ENCODE results near the gene WASF2. TPM values are rescaled to one million over a fixed set of nuclear protein-coding genes. Genes with fewer than 3 reads are reported as not detected.

Gene WASF2
- total and polyA plus RNA-seq, 11 donors = 14.2 to 103 (median 47.9) TPM

- TF ChIP-seq POLR2A (IDR thresholded peaks at IDR 0.05) (no peak), CTCF (IDR thresholded peaks at IDR 0.05) (no peak)
- no peaks in the 10 kb centered on the region for H3K36me3 ChIP-seq
- intact Hi-C loops (cut with DNase I) = loop anchor here in 6 of 10 donors (2.0 to 10.0 kb wide), 6 partner anchors 124 to 264 kb away; partner anchors contain the start of gene AHDC1 (in 3 of the 6)
- ATAC-seq (no peak), DNase-seq (no peak)
- no peaks in the 10 kb centered on the region for H3K9me3 ChIP-seq
- peaks cover 24 to 96% (median 72%) of the 10 kb centered on the region in 12 donors for H3K4me1 ChIP-seq
- no peak overlapping the region for H3K27ac ChIP-seq
- 55 to 74% (median 63%) methylated on average over 13 of the region's 13 CpGs for WGBS, 4 donors
- no peaks in the 10 kb centered on the region for H3K27me3 ChIP-seq
- H3K4me3 ChIP-seq = no peak overlapping the region
Observed at GRCh38 chr1:27400082-27400962, 89.6 kb downstream of the WASF2 start.

GRCh38 chr1:27399251-27400025 lies 90.5 kb downstream of the WASF2 start:
- intact Hi-C loops (cut with DNase I) = loop anchor here (2.0 to 10.0 kb wide), 10 partner anchors 125 to 355 kb away; partner anchors contain the start of gene AHDC1 (in 3 of the 10)

GRCh38 chr1:27398405-27399149 lies 91.4 kb downstream of the WASF2 start:
- Histone ChIP-seq H3K27me3 (no peaks in the 10 kb centered on the region), H3K36me3 (no peaks in the 10 kb centered on the region), H3K9me3 (no peaks in the 10 kb centered on the region), H3K4me1 (peaks cover 14 to 83% (median 57%) of the 10 kb centered on the region in 12 donors), H3K4me3 (no peak overlapping the region), H3K27ac (no peak overlapping the region)
- intact Hi-C loops (cut with DNase I) = loop anchor here in 8 of 10 donors (5.0 to 10.0 kb wide), 5 partner anchors 264 to 354 kb away; no protein-coding TSS in a partner anchor
- no peak for ATAC-seq
- 78 to 87% (median 85%) methylated on average over 2 to 4 of the region's 4 CpGs for WGBS, 4 donors
- no peak for TF ChIP-seq POLR2A (IDR thresholded peaks at IDR 0.05)
- no peak for TF ChIP-seq CTCF (IDR thresholded peaks at IDR 0.05)
- DNase-seq = no peak

More at GRCh38 chr1:27399251-27400025, 90.5 kb downstream of the WASF2 start:
- Histone ChIP-seq H3K27ac (peak overlapping the region in 3 of 12 donors; percentile 15 to 42 (median 28)), H3K27me3 (no peaks in the 10 kb centered on the region), H3K4me3 (no peak overlapping the region), H3K36me3 (no peaks in the 10 kb centered on the region), H3K9me3 (no peaks in the 10 kb centered on the region), H3K4me1 (peaks cover 17 to 92% (median 66%) of the 10 kb centered on the region in 12 donors)
- TF ChIP-seq CTCF (IDR thresholded peaks at IDR 0.05) (no peak), POLR2A (IDR thresholded peaks at IDR 0.05) (no peak)
- DNase-seq (no peak), ATAC-seq (no peak)
- 40 to 56% (median 47%) methylated on average over 10 to 19 of the region's 19 CpGs for WGBS, 4 donors
